ENCODE data around the gene HCK.
A peak's percentile ranks its signal among the peaks of the same experiment; 100 is the strongest.

HCK gene

GRCh38 chr20:32052090-32052777 is at the start of gene HCK:
Gene HCK, plus strand, starts transcription at chr20:32052242.
- DNase-seq (ENCODE audit: low read depth), result no peak

GRCh38 chr20:32003325-32003724 is 48.7 kb upstream of the HCK start:
- no peak for DNase-seq (ENCODE audit: low read depth)

DNA sequence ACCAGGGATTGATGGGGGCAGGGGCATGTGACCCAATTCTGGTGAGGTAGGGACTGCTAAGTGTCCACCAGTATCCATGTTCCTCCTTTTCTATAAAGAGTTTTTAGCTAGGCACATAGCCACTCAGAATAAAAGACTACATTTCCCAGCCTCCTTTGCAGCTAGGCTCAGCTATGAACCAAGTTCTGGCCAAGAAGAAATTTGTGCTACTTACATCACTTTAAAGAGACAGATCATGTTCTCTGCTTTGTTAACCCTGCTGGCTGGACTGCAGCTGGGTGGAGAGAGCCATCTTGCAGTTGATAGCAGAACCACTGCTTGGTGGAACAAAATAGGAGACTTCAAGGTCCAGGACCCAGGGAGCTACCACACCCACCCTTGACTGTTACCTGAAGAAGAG is 47.1 kb upstream of the HCK start:
- no peak for DNase-seq (ENCODE audit: low read depth)

DNA sequence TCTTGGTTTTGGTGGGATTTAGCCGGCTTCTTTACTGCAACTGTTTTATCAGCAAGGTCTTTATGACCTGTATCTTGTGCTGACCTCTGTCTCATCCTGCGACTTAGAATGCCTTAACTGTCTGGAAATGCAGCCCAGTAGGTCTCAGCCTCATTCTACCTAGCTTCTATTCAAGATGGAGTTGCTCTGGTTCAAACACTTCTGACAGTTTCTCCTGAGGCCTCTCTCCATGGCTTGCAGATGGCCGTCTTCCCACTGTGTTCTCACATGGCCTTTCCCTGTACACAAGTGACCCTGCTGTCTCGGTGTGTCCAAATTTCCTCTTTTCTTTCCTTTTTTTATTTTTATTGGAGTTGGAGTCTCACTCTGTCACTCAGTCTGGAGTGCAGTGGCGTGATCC is 46.0 kb upstream of the HCK start:
- no peak for DNase-seq (ENCODE audit: low read depth)

DNA sequence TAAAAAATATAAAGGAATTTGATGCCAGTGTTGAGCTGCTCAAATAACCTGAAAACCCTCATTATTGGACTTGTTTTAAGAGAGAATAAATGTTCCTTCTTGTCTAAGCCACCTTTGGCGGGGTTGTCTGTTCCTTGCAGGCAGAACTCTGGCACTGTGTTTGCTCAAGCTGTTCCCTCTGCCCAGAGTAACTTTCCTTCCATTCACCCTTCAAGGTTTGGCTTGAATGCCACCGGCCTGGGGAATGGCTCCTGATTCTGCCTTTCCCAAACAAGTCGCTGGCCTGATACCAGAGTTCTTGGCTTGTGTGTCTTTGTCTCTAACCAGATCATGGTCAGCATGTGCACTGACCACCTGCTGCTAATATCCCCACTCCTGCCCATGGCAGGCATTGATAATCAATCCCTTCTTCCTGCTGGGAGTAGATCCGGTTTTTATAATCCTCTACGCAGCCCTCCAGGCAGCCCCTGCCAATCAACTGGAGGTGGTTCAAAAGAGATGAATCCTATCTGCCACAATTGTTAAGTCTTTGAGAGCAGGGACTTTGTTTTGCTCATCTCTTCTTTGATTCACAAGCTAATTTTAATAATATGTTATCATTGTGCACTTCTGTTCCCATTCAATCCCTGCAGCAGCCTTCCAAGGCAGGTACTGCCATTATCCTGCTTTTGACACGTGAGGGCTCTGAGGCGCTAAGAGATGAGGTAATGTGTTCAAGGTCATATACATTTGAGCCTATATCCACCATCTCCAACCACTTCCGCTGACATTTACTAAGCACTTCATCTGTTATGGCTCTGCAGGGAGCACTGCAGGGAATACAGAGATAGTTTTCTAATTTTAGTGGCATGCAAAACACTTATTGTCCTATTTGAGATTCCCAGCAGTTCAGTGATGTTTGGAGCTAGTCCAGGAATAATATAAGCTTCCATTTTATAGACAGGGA is 44.9 kb upstream of the HCK start:
- DNase-seq (ENCODE audit: low read depth), result no peak

- no peak for DNase-seq (ENCODE audit: low read depth)
These were observed 44.0 kb upstream of the HCK start for GRCh38 chr20:32007787-32008616.

DNA sequence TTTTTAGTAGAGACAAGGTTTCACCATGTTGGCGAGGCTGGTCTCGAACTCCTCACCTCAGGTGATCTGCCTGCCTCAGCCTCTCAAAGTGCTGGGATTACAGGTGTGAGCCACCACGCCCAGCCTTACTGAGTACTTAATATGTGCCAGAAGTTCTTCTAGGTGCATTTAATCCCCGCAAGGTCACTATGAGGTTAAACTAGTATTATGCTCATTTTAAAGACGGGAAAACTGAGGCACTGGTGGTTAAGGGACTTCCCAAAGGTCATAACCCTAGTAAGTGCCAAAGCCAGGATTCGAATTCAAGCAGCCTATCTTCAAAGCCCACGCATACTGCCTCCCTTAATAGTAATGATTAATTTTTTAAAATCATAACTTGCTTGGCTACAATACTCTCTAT is 42.5 kb upstream of the HCK start:
- no peak for DNase-seq (ENCODE audit: low read depth)

GRCh38 chr20:32010101-32010500 is 41.9 kb upstream of the HCK start, which contains the start of gene CCM2L:
Gene CCM2L, plus strand, starts transcription at chr20:32010438. Its CDS starts 17 bp downstream, at chr20:32010455.
- no peak for DNase-seq (ENCODE audit: low read depth)

- DNase-seq (ENCODE audit: low read depth), result no peak
These were observed 41.4 kb upstream of the HCK start for GRCh38 chr20:32010666-32011065.

DNA sequence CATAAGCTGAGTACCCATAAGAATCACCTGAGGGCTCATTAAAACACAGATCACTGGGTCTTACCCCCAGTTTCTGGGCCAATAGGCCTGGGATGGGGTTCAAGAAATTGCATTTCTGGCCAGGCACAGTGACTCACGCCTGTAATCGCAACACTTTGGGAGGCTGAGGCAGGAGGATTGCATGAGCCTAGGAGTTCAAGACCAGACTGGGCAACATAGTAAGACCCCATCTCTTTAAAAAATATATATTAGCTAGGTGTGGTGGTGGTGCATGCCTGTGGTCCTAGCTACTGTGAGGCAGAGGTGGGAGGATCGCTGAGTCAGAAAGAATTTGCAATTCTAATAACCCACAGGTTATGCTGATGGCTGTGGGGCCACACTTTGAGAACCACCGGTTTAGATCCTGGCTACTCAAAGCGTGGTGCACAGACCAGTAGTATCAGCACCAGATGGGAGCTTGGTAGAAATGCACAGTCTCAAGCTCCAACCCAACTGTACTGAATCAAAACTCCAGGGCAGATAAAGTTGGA is 39.8 kb upstream of the HCK start:
- no peak for DNase-seq (ENCODE audit: low read depth)

- DNase-seq (ENCODE audit: low read depth), result no peak
These were observed 38.7 kb upstream of the HCK start for GRCh38 chr20:32013326-32013725.

GRCh38 chr20:32017711-32018251 is 34.3 kb upstream of the HCK start:
- peak; percentile 24 for DNase-seq (ENCODE audit: low read depth)

DNA sequence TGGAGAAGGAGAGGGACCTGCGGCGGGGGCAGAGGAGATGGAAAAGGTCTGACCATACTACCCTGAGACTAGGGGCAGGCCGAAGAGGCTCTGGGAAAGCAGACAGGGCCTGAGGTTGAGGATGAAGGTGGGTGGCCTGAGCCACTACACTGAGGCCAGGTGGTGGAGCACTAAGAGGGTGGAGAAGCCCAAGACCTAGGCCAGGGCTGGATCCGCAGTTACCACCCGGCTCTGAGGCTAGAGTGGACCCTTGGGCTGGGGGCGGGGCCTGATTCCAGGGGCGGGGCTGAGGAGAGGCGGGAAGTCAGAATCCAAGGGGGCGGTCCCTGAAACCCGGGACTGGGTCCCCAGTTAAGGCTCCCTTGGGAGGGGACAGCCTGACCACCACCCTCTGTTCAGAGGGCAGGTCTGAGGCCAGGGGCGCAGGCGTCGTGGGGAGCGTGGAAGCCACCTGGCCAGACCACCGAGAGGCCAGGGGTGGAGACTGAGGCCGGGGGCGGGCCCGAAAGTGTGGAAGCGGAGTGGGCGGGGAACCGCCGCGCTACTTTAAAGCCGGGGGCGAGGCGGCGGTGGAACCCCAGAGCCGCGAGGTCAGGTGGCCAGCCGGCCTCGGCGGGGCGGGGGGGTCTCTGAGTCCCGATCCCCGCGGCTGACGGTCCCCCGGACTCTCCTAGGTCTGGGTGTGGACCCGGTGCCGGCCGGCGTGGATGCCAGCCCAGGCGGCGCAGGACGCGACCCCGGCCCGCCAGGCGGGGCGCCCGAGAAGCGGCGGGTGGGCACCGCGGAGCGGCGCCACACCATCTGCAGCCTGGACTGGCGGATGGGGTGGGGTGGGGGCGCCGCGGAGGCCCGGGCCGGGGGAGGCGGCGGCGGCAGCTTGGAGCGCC is 33.5 kb upstream of the HCK start:
- no peak for DNase-seq (ENCODE audit: low read depth)

DNA sequence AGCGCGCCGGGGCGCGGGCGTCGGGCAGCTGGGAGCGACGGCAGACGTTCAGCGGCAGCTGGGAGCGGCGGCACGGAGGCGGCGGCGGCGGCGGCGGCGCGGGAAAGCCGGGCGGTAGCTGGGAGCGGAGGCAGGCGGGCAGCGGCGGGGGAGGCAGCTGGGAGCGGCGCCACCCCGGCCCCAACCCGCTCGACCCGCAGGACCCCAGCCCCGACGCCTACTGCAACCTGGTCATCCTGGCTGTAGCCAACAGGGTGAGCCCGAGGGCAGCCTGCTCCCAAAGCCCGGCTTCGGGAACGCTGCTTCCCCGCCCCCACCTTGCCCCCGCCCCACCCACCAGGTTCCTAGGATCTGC is 32.9 kb upstream of the HCK start:
- DNase-seq (ENCODE audit: low read depth), result no peak

DNA sequence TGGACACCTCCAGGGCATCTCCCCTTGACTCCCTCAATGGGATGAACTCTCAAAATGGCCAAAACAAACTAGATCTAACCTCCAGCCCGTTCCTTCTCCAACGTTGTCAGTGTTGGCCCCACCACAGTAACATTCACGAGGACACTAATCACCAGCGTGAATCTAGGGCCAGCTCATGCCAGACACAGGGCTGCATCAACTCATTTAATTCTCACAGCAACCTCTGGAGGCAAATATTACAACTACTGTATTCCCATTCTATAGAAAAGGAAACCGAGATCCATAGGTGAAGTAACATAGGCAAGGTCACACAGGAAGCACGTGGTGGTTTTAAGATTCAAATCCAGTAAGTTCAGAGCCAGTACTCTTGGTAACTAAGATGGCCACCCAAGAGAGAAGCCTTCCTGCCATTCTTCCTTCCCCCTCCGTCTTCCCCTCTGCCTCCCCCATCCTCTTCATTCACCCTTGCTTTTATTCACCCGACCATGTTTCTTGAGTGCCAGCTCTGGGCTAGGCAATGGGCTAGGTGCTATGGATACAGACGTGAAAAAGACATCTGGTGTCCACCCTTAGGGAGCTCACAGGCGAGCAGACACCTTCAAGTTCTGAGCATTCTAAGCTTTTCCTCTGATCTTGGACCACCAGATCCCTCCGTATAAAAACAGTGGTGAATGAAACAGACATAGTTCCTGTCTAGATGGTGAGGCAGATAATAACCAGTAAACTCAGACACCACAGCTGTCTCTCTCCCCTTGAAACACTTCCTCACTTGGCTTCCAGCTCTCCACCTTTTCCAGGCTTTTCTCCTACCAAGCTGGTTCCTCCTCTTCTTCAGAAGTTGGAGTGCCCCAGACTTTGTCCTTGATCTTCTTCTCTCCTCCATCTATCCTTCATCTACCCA is 32.2 kb upstream of the HCK start:
- no peak for DNase-seq (ENCODE audit: low read depth)

DNA sequence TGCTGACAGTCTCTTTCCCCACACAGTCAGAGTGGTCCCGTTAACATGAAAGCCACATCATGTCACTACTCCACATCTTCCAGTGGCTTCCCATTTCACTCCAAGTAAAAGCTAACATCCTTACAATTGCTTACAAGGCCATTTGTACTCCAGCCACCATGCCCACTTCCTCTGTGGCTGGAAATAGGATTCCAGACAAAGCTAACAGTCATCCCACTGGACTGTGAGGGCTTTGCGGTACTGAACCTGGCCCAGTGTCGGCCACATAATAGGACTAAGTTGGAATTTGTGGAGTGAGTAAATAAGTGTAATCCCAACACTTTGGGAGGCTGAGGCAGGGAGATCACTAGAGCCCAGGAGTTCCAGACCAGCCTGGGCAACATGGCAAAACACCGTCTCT is 31.0 kb upstream of the HCK start:
- no peak for DNase-seq (ENCODE audit: low read depth)

GRCh38 chr20:32024683-32025295 is 27.3 kb upstream of the HCK start:
- no peak for DNase-seq (ENCODE audit: low read depth)

- DNase-seq (ENCODE audit: low read depth), result no peak
These were observed 24.4 kb upstream of the HCK start for GRCh38 chr20:32027643-32028042.

- DNase-seq (ENCODE audit: low read depth), result no peak
These were observed 23.2 kb upstream of the HCK start for GRCh38 chr20:32028647-32029372.
